ENCODE data around the gene VSIG4. TPM values are rescaled to one million over a fixed set of nuclear protein-coding genes. Genes with fewer than 3 reads are reported as not detected.
"Not testable (repeated sequence)": the region's sequence is repeated elsewhere in the genome, so short reads cannot be mapped to it uniquely, and the experiment has no call there.

VSIG4 gene, protein sequence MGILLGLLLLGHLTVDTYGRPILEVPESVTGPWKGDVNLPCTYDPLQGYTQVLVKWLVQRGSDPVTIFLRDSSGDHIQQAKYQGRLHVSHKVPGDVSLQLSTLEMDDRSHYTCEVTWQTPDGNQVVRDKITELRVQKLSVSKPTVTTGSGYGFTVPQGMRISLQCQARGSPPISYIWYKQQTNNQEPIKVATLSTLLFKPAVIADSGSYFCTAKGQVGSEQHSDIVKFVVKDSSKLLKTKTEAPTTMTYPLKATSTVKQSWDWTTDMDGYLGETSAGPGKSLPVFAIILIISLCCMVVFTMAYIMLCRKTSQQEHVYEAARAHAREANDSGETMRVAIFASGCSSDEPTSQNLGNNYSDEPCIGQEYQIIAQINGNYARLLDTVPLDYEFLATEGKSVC
- total RNA-seq: under 1 TPM in 1 of 2 donors, not detected in 1; 0.22 TPM

- Mint-ChIP-seq H3K27me3 (ENCODE audit: low read depth) (peaks cover 12% of the 10 kb centered on the region), H3K27ac (no peak within 1 kb of the TSS), H3K36me3 (ENCODE audit: insufficient read depth in 2 of 2) (no peaks in the 10 kb centered on the region), H3K4me1 (ENCODE audit: low read depth) (peaks cover 4% of the 10 kb centered on the region), H3K4me3 (no peak within 1 kb of the TSS), H3K9me3 (no peaks in the 10 kb centered on the region)
- DNase-seq (no peak), ATAC-seq (replicated peaks in 1 of 2) (no peak)
These were observed at the start of gene VSIG4 for GRCh38 chrX:66039944-66040343. VSIG4 (minus strand) TSS chrX:66040080; CDS start chrX:66039998, 82 bp downstream.

DNA sequence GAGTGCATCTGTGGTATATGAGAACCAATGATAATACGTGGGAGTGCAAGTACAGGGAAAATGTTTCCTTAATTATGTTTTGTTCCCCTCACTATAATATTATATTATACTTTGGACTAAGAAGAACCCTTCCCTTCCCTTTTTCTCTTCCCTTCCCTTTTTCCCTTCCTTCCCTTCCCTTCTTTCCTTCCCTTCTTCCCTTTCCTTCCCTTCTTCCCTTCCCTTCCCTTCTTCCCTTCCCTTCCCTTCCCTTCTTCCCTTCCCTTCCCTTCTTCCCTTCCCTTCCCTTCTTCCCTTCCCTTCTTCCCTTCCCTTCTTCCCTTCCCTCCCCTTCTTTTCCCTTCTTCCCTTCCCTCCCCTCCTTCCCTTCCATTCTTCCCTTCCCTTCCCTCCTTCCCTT is 36.9 kb upstream of the VSIG4 start:
- peaks cover 2 to 4% of the 10 kb centered on the region in 2 donors for H3K36me3 Mint-ChIP-seq (ENCODE audit: insufficient read depth in 2 of 2)
- ATAC-seq (replicated peaks in 1 of 2) (no peak), DNase-seq (no peak)
- H3K27me3 Mint-ChIP-seq (ENCODE audit: low read depth): peaks cover 36% of the 10 kb centered on the region
- H3K4me1 Mint-ChIP-seq (ENCODE audit: low read depth): peaks cover 22% of the 10 kb centered on the region
- no peak overlapping the region for H3K27ac Mint-ChIP-seq
- no peak overlapping the region for H3K4me3 Mint-ChIP-seq
- peaks cover 2 to 8% of the 10 kb centered on the region in 2 donors for H3K9me3 Mint-ChIP-seq

DNA sequence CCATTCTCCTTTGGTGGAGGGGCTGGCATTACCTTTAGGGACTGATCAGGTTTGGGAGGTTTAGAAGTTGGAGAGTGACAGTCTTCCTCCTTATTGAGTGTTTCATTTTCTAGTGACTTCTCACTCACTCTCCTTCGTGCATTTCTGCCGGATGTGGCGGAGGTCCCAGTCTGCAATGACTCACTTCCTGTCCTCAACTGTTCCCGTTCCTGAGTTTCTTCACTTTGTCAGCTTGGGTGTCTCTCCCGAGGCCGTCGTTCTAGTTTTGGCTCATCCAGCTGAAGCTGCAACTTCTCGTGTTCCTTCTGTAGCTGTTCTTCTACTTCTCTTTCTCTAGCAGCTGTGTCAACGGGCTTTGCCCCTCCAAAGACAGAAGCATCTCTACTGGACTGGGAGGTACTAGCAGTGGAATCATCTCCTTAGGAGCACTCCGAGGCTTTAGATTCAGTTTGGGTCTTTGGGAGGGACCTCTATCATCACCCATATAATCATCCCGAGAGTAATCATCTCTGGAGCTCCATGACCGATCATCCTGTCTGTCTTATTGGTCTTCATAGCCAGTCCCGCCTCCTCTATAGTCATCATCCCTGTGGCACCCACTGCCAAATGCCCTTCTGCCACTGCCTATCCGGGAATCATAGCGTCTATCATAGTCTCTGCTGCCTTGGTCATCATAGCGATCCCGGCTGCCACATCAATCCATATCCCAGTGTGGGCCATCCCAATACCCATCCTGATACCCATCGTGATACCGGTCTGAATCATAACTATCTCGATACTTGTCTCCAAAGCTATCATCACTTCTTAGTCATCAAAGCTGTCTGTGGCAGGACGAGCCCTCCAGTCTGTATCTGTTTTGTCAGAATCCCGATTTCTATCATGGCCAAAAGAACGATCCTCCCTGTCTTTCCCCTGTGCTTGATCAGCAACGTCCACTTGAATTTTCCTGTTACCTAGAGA is 35.3 kb upstream of the VSIG4 start:
- ATAC-seq (replicated peaks in 1 of 2): peak; percentile 60 to 65
- peak overlapping the region; percentile 67 to 69 for H3K4me3 Mint-ChIP-seq
- peak; percentile 36 to 53 for DNase-seq
- H3K4me1 Mint-ChIP-seq (ENCODE audit: low read depth): peaks cover 26% of the 10 kb centered on the region
- H3K36me3 Mint-ChIP-seq (ENCODE audit: insufficient read depth in 2 of 2): peaks cover 2 to 4% of the 10 kb centered on the region in 2 donors
- peaks cover 2 to 8% of the 10 kb centered on the region in 2 donors for H3K9me3 Mint-ChIP-seq
- H3K27me3 Mint-ChIP-seq (ENCODE audit: low read depth): peaks cover 36% of the 10 kb centered on the region
- H3K27ac Mint-ChIP-seq: peak overlapping the region; percentile 77

GRCh38 chrX:66071126-66071525 is 31.2 kb upstream of the VSIG4 start:
- peaks cover 2 to 8% of the 10 kb centered on the region in 2 donors for H3K9me3 Mint-ChIP-seq
- ATAC-seq (replicated peaks in 1 of 2): no peak
- peaks cover 26% of the 10 kb centered on the region for H3K4me1 Mint-ChIP-seq (ENCODE audit: low read depth)
- no peak for DNase-seq
- peaks cover 2 to 4% of the 10 kb centered on the region in 2 donors for H3K36me3 Mint-ChIP-seq (ENCODE audit: insufficient read depth in 2 of 2)
- peaks cover 40% of the 10 kb centered on the region for H3K27me3 Mint-ChIP-seq (ENCODE audit: low read depth)
- H3K27ac Mint-ChIP-seq: no peak overlapping the region
- no peak overlapping the region for H3K4me3 Mint-ChIP-seq

DNA sequence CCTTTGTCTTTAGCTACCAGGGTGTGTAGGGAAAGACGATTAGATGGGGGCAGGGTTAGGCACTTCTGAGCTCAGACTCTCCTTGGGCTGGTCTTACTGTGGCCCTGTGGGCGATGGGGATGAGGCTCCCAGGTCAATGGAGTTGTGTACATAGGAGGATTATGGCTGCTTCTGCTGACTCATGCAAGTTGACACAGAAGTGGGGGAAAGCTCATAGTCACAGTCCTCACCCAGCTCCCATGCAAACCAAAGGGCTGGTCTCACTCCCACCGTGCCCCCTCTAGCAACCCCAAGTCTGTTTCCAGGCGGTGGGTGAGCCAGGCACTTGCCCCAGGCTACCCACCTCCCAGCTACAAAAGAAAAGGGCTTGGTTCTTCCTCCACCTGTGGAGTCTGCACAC is 24.4 kb upstream of the VSIG4 start:
- Mint-ChIP-seq H3K27me3 (ENCODE audit: low read depth) (peaks cover 12% of the 10 kb centered on the region), H3K27ac (no peak overlapping the region), H3K36me3 (ENCODE audit: insufficient read depth in 2 of 2) (peaks cover 0 to 2% of the 10 kb centered on the region in 2 donors), H3K9me3 (no peaks in the 10 kb centered on the region), H3K4me3 (no peak overlapping the region), H3K4me1 (ENCODE audit: low read depth) (peaks cover 14% of the 10 kb centered on the region)
- DNase-seq: no peak
- no peak for ATAC-seq (replicated peaks in 1 of 2)

DNA sequence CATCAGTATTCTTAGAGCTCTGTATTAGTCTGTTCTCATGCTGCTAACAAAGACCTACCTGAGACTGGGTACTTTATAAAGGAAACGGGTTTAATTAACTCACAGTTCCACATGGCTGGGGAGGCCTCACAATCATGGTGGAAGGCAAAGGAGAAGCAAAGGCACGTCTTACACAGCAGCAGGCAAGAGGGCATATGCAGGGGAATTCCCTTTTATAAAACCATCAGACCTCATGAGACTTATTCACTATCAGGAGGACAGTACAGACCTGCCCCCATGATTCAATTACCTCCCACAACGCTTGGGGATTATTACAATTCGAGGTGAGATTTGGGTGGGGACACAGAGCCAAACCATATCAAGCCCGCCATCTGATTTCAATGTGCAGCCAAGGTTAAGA is 17.1 kb upstream of the VSIG4 start:
- not testable (repeated sequence) for ATAC-seq (replicated peaks in 1 of 2); H3K27ac Mint-ChIP-seq; H3K4me3 Mint-ChIP-seq; H3K9me3 Mint-ChIP-seq; DNase-seq; H3K36me3 Mint-ChIP-seq (ENCODE audit: insufficient read depth in 2 of 2)
- Mint-ChIP-seq H3K27me3 (ENCODE audit: low read depth) (peaks cover 16% of the 10 kb centered on the region), H3K4me1 (ENCODE audit: low read depth) (peaks cover 19% of the 10 kb centered on the region)

GRCh38 chrX:66054978-66055377 is 15.1 kb upstream of the VSIG4 start:
- no peak for ATAC-seq (replicated peaks in 1 of 2)

DNA sequence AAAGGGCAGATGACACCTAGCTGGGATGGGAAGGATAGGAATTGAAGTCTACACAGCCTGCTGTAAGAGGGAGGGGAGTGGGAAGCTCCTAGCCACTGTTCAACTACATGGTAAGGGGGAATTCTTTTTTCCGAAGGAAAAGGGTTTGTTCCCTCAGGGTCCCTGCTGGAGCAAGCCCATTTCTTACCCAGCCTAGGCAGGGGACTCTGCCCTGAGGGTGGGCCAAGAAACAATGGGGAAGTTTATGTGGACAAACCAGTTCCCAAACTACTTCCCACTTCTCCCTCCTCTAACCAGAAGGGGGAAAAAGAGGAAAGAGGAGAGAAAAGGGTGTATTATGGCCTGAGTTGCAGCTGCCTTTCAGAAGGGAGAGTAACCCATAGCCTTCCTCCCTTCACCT is 13.5 kb upstream of the VSIG4 start:
- DNase-seq (no peak), ATAC-seq (replicated peaks in 1 of 2) (no peak)
- Mint-ChIP-seq H3K9me3 (no peaks in the 10 kb centered on the region), H3K27ac (no peak overlapping the region), H3K27me3 (ENCODE audit: low read depth) (peaks cover 25% of the 10 kb centered on the region), H3K4me3 (no peak overlapping the region), H3K4me1 (ENCODE audit: low read depth) (peaks cover 5% of the 10 kb centered on the region), H3K36me3 (ENCODE audit: insufficient read depth in 2 of 2) (peaks cover 0 to 7% of the 10 kb centered on the region in 2 donors)

More at GRCh38 chrX:66054978-66055377, 15.1 kb upstream of the VSIG4 start:
- H3K4me3 Mint-ChIP-seq: no peak overlapping the region
- peaks cover 7% of the 10 kb centered on the region for H3K4me1 Mint-ChIP-seq (ENCODE audit: low read depth)
- peaks cover 25% of the 10 kb centered on the region for H3K27me3 Mint-ChIP-seq (ENCODE audit: low read depth)
- no peak overlapping the region for H3K27ac Mint-ChIP-seq
- no peak for DNase-seq
- no peaks in the 10 kb centered on the region for H3K9me3 Mint-ChIP-seq
- H3K36me3 Mint-ChIP-seq (ENCODE audit: insufficient read depth in 2 of 2): peaks cover 0 to 5% of the 10 kb centered on the region in 2 donors

GRCh38 chrX:66051980-66052379 is 12.1 kb upstream of the VSIG4 start:
- ATAC-seq (replicated peaks in 1 of 2) (no peak), DNase-seq (no peak)
- Mint-ChIP-seq H3K36me3 (ENCODE audit: insufficient read depth in 2 of 2) (peaks cover 0 to 6% of the 10 kb centered on the region in 2 donors), H3K27ac (no peak overlapping the region), H3K4me1 (ENCODE audit: low read depth) (peaks cover 17% of the 10 kb centered on the region), H3K27me3 (ENCODE audit: low read depth) (peaks cover 25% of the 10 kb centered on the region), H3K4me3 (no peak overlapping the region), H3K9me3 (no peaks in the 10 kb centered on the region)

DNA sequence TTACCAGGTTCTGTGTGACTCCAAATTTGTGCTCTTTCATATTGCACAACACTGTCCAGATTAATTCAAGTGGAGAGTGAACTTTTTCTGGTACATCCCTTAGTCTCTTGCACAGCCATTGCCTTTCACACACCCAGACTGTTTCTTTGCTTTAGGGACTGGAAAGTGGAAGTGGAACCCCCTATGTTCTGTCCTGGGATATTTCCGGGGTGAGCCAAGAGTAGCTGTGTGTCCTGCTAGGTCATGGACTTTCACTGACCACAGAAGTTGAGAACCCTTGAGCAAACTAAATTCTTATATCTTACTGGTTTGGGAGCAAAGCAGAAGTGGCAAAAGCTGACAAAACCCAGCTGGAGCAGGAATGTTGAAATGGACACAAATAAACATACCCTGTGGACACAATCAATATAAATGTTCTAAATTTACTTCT is 10.3 kb upstream of the VSIG4 start:
- H3K36me3 Mint-ChIP-seq (ENCODE audit: insufficient read depth in 2 of 2): peaks cover 2 to 4% of the 10 kb centered on the region in 2 donors
- no peak for DNase-seq
- peaks cover 35% of the 10 kb centered on the region for H3K4me1 Mint-ChIP-seq (ENCODE audit: low read depth)
- H3K27ac Mint-ChIP-seq: no peak overlapping the region
- peaks cover 30% of the 10 kb centered on the region for H3K27me3 Mint-ChIP-seq (ENCODE audit: low read depth)
- no peak overlapping the region for H3K4me3 Mint-ChIP-seq
- H3K9me3 Mint-ChIP-seq: peaks cover 2% of the 10 kb centered on the region in 2 donors
- ATAC-seq (replicated peaks in 1 of 2): no peak

- Mint-ChIP-seq H3K27ac (no peak overlapping the region), H3K4me3 (no peak overlapping the region), H3K4me1 (ENCODE audit: low read depth) (peaks cover 37% of the 10 kb centered on the region), H3K9me3 (peaks cover 2% of the 10 kb centered on the region in 2 donors), H3K36me3 (ENCODE audit: insufficient read depth in 2 of 2) (peaks cover 2 to 4% of the 10 kb centered on the region in 2 donors), H3K27me3 (ENCODE audit: low read depth) (peaks cover 27% of the 10 kb centered on the region)
- DNase-seq (no peak), ATAC-seq (replicated peaks in 1 of 2) (no peak)
These were observed 9.2 kb upstream of the VSIG4 start for GRCh38 chrX:66049056-66049455.

- DNase-seq: peak; percentile 40 to 70
- ATAC-seq (replicated peaks in 1 of 2): peak; percentile 54 to 62
- H3K36me3 Mint-ChIP-seq (ENCODE audit: insufficient read depth in 2 of 2): peaks cover 2 to 4% of the 10 kb centered on the region in 2 donors
- peaks cover 37% of the 10 kb centered on the region for H3K4me1 Mint-ChIP-seq (ENCODE audit: low read depth)
- peak overlapping the region; percentile 75 to 79 for H3K4me3 Mint-ChIP-seq
- peaks cover 22% of the 10 kb centered on the region for H3K27me3 Mint-ChIP-seq (ENCODE audit: low read depth)
- peak overlapping the region; percentile 83 for H3K27ac Mint-ChIP-seq
- H3K9me3 Mint-ChIP-seq: peaks cover 2% of the 10 kb centered on the region in 2 donors
These were observed 6.8 kb upstream of the VSIG4 start for GRCh38 chrX:66046612-66047235.
